GM18909 (cell line): ENCODE data around the gene DENND2C.

Source experiments
- ATAC-seq: cut with Tn5 transposase; IDR thresholded peaks from one replicate; pipeline ENCODE4 v1.9.1; 2021; ENCODE audit warnings: mild to moderate bottlenecking; ENCODE audit not compliant: unreplicated experiment, poor library complexity

DENND2C gene, protein sequence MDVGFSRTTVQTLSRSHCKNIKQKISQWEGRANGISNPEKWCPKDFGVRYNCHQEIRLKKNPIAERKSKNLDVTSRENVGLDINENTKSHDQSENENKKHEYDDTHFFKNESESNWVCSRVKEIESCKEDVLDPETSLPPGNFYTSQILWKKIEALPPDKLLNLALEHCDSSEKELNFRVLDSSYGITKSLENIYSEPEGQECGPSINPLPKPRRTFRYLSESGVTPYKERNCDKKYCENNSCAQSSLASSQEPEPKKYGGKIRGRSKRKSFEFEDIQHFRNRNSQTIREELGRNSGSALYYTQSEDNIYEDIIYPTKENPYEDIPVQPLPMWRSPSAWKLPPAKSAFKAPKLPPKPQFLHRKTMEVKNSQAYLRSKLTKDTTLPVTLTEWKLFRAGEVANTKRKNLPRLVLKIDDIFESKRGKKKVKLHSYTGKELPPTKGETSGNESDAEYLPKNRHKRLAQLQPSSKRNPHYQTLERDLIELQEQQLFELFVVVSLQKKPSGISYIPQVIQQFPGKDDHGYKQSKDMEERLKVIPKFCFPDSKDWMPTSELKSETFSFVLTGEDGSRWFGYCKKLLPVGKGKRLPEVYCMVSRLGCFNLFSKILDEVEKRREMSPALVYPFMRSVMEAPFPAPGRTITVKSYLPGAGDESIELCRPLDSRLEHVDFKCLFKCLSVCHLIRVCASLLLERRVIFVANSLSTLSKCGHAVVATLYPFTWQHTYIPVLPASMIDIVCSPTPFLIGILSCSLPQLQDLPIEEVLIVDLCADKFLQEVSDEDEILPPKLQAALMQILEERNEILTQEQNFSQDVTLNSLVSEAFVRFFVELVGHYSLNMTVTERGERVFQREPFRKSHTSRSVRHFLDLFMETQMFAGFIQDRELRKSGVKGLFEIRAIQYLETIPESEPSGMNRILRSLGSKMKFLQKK

DNA sequence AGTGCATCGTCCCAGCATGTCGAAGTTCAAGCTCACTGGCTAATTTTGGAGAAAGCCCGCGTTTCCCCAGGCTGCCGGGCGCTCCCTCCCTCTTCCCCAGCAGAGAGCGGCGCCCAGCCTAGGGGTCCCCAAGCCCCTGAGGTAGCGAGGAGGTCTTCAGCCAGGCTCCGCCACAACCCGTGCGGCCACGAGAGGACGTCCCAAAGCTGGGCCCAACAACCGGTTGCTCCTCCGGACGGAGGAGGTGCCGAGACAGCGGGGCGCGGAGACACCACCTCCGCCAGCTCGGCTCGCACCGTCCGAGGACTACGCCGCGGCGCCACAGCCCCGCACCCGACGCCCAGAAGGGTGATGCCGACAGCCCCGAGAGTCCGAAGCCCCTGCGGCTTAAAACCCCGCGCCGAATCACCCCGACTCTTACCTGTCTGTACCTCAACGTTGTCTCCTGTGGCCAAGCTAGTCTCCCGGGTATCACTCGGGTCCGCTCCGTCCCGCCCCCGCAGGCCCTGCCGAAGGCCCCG is at the start of gene DENND2C:
DENND2C (minus strand) TSS at position 488 of the 521 bp plus-strand sequence. CDS start 44,065 bp downstream, outside the sequence.
- peak; percentile 67 for ATAC-seq

DNA sequence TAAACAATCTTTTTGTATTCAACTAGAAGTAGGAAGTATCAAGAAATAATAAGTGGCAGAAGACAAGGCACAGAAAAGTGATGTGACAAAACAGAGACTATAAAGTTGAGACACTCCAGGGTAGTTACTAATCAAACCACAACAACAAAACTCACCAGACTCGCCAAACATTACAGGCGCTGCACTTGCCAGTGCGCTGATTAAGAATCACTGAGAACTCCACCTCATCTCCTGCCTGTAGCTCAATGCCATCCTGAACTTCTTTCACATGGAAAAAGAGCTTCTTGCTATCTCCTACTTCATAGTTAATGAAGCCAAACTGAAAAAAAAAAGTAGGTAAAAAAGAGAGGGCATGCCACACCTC is 49.6 kb upstream of the DENND2C start:
- no peak for ATAC-seq

DNA sequence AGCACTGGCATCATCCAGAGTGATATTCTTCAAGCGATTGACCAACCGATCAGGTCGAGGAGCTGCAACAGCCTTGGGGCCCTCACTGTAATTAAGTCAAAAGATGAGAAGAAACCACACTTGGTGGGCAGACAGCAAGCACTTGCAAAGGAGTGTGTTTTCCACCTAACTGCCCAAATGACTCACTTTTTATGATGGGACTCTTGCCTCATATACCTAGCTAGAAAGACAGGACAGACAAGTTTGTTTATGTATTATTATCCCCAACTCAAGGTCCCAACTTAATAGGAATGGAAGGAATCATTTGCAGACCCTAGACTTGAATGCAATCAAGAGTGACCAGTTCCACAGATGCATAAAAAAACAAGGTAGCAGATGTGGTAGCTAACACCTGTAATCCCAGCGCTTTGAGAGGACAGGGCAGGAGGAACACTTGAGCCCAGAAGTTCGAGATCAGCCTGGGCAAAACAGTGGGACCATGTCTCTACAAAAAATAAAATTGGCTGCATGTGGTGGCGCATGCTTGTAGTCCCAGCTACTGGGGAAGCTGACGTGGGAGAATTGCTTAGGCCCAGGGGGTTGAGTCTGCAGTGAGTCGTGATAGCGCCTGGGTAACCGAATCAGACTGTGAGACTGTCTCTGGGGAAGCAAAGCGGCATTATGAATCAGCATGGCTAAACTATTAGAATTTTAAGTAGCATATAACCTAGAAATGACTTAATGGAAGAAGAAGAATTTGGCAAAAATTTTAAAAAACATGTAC is 49.0 kb upstream of the DENND2C start:
- no peak for ATAC-seq

DNA sequence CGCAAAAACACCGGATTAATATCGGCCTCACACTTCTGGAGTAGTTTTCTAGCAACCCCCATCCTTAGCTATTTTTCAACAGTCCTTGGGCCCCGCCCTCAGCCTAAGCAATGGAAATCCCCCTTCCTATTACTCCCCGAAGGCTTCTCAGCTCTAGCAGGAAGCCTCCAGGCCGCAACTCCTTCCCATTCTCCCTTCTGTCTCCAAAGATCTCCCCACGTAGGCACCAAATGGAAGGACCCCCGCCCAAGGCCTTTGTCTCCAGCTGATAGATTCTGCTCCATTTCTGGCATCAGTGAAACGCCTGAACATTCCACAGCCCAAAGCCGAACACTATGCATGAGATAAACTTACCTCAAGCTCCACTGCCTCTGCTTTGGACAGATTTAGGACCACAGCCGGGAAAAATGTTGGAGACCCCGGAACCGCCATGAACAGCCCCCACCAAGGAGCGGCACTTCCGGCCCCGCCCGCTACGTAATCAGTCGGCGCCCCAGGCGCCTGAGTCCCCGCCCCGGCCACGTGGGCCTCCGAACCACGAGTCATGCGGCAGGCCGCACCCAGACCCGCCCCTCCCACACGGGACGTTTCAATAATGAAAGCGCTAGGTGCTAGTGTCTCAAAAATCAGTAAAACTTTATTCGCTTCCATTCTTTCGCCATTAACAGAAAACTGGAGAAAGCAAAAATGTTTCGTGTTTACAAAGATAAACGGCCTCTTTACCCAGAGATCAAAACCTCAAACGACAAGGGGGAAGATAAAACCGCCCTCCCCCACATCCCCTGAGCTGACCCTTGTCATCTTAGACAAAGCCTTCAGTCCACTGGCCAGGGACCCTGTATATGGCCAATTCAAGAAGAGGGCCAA is 46.7 kb upstream of the DENND2C start, which contains the start of gene NRAS:
NRAS (minus strand) TSS at position 468 of the 867 bp plus-strand sequence. CDS start 611 bp downstream, outside the sequence.
- ATAC-seq = peak; percentile 95

DNA sequence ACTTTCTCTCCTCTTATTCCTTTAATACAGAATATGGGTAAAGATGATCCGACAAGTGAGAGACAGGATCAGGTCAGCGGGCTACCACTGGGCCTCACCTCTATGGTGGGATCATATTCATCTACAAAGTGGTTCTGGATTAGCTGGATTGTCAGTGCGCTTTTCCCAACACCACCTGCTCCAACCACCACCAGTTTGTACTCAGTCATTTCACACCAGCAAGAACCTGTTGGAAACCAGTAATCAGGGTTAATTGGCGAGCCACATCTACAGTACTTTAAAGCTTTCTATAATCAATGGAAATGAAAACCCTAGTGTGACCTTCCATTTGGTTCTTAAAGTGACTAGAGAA is 46.1 kb upstream of the DENND2C start:
- ATAC-seq = no peak

DNA sequence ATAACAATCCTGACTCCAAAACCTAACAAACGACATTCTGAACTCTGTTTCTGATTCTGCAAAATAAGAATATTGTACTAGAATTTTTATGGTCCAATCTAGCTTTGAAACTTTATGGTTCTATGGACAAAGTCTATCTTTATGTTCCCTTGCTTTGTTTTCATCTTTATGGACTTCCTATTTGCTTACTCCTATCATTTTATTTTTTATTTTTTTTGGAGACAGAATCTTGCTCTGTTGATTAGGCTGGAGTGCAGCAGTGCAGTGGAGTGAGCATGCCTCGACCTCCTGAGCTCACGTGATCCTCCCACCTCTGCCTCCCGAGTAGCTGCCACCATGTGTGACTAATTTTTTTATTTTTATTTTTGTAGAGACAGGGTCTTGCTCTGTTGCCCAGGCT is 43.1 kb upstream of the DENND2C start:
- ATAC-seq = no peak

DNA sequence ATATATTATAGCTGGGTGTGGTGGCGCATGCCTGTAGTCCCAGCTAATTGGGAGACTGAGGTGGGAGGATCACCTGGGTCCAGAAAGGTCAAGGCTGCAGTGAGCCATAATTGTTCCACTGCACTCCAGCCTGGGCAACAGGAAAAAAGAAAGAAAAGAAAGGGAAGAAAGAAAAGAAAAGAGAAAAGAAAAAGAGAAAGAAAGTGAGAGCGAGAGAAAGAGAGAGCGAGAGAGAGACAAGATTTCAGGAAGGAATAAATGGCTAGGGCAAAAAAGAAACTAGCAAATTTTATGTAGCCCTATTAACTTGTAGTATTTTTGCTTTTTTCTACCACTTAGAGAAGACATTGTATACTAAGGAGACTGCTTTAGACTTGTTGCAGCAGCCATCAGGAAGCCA is 40.5 kb upstream of the DENND2C start:
- no peak for ATAC-seq

DNA sequence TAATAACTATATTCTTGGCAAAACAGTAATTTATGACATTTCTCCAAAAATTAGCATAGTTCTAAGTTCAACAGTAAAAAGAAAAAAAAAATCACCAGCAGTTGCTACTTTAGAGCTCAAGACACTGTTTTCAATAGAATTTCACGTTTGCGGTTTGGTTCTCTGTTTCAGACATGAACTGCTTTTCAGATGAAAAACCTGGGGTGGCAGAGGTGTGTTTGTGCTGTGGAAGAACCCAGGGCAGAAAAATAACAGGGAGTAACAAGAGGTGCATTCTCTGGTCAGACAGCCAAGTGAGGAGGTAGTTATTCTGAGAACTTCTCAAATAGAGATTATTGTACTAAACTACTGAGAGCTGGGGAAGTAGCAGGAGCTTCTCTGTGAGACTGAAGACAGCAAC is 37.8 kb upstream of the DENND2C start:
- no peak for ATAC-seq

DNA sequence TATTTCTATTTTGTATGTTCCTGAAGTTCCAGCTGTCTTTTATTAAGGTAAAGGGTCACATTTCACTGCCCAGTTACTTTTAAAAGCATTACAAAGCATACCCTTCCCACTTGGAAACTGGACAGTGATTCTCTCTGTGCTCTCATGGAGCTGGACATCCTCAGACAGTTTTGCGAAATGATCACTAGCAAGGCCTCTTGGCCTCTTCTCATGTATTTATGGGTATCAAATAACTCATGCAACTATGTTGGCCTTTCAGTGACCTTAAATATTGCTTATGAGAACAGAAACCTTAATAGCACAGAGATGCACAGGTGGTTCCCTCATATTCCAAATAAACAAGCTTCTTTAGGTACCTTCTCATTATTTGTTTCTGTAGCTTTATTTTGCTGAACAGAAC is 33.4 kb upstream of the DENND2C start:
- ATAC-seq = peak; percentile 56

DNA sequence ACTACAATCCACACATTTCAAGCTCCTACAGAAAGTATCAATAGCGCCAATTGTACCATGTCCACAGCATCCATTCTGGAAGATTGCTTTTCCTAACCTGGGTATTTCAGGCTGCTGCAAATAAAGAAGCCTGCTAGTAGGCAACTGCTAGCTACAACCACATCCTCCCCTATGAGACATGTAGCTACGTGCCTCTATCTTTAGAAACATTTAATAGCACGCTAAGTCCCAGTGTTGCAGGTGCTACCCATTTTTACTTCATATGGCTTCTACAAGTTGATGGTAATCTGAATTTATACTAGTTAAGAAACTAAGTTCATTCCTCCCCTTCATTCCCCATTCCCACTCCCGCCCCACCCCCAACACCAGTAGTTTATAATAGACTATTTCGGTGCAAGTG is 32.9 kb upstream of the DENND2C start:
- peak; percentile 58 for ATAC-seq

DNA sequence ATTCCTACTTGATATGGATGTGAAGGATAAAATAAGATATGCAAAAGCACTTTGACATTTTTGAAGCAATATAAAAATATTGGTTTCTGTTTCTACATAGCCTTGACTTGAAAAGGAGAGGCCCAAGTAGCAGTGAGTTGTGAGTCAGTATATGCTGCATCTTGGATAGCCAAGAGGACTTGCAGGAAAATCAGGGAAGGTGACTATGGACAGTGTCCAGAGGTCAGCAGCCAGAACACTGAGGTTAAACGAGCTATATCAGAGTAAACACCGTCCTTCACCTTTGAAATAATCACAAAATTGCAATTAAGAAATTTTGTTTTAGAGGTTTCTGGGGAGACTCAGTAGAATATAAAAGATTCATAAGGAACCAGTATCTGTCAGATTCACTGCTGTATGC is 32.1 kb upstream of the DENND2C start:
- ATAC-seq = no peak

DNA sequence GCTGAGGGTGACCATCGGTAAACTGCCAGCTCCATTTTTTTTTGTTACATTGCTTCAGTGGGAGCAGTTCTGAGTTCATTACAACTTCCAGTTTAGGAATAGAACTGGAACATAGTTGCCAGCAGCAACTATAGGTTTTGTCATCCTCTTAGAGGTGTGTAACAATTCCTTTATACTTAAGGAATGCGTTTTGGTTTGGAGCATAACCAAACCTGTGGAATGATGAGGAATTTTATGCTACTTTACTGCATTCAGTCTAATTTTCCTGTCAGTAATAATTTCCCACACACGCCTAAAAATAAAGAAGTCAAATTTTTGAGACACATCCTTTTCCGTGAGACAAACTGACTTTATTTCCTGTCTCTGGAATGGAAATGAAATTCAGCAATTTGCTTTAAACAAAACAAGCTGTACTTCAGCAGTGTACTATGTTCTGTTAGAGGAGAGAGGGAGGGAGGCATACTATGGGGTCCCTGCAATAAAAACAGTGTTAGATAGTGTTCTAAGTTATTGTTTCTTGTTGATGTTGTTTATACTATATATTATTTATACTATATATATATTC is 30.3 kb upstream of the DENND2C start:
- no peak for ATAC-seq

DNA sequence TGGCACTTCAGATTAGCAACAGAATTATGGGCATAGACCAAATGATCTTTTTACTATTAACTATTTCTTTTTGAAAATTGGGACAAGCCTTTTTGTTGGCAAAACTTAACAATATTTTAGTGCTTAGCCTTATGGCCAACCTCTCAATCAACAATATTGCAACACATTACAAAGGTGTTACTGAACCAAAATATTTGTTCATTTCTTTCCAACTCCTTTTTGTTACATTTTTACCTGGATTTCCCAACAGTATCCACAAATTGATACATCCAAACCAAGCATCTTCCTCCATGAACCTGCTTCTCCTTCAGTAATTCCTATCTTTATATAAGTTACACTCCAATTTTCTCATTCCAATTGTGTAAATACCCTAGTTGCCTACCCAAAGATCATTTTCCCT is 27.0 kb upstream of the DENND2C start:
- no peak for ATAC-seq

DNA sequence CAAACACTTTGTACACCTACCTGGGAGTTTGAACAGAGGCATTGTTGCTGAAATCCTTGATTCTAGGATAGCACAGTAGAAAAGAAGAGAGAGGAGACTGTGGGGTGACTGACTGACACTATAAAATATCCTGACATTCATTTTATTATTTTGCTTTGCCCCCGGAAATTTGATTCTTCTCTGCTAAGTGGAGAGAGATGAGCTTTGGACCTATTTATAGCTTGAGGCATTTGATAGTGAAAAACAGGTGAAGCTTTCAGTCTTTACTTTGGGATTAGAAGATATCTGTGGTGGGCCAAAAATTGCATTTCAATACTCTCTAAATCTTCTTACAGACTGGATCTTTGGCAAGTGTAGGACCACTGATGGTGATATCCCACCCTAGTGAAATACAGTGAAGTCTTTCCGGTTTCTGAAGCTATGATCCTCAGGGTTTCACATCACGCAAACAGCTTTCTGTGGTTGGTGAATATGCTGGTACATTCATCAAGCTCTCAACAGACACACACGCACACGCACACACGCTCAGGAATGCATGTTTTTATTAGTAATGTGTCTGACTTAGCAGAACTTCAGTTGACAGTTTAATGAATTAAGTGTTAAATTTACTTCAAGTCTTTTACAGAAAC is 25.7 kb upstream of the DENND2C start, which contains the start of gene AMPD1:
AMPD1 (minus strand) TSS at position 117 of the 629 bp plus-strand sequence; CDS start at position 42, 75 bp downstream.
- ATAC-seq = no peak

DNA sequence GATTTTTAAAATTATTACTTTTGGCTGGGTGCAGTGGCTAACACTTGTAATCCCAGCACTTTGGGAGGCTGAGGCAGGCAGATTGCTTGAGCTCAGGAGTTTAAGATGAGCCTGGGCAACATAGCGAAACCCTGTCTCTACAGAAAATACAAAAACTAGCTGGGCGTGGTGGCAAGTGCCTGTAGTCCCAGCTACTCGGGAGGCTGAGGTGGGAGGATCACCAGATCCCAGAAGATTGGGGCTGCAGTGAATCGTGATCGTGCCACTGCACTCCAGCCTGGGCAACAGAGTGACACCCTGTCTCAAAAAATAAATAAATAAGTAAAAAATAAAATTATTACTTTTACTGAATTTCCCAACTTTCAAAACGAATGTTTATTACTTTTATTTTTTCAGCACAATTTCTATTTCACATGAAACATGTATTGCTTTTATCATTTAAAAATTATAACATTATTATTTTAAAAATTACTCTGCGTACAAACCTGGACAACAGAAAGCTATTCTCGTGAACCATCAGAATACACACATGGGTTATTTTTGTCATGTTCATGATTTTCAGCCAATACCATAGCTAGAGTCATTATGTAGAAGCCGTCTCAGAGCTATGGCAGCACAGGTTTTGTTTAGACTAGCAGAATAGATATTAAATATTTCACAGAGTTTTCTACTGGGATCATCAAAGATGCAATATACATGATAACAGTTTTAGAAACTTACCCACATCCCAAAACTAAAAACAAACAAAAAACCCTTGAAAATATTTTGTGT is 24.9 kb upstream of the DENND2C start:
- ATAC-seq = no peak

DNA sequence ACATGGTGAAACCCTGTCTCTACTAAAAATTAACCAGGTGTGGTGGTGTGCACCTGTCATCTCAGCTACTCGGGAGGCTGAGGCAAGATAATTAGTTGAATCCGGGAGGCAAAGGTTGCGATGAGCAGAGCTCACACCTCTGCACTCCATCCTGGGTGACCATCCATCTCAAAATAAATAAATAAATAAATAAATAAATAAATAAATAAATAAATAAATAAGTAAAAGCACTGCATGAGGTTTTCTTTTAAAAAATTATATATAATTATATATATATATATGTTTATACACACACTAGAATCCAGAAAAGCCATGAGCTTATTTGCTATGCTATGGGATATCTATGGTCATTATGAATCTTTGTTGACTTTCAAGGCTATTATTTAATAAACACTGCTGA is 23.1 kb upstream of the DENND2C start:
- no peak for ATAC-seq

DNA sequence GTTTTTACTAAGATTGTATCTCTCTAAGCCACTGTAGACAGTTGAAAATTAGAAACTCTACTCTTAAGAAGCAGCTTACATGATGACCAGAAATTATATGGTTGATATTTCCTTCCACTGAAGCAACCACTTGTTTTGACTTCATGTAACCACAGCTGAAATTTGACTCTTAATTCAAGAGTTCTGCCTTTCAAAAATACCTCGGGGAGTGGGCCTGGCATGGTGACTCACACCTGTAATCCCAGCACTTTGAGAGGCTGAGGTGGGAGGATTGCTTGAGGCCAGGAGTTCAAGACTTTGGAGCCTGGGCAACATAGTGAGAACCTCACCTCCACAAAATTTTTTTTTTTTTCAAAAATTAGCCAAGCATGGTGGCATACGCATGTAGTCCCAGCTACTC is 21.2 kb upstream of the DENND2C start:
- ATAC-seq = no peak

DNA sequence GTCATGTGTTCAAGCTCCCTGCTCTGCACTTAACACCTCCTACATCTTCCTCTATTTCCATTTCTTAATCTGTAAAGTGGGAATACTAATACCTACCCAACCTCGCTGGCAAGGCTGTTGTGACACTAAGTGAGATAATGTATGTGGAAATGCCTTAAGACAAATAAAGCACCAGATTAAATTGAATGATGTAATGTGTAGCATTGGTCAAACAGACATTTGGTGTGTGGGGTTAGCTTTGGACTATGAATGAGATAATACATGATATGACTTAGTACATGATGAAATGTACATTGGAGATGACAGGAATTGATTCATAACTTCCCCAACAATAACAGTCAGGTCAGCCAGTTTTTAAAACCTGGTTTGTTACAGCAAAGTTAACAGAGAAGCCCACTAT is 20.3 kb upstream of the DENND2C start:
- no peak for ATAC-seq
